HFFc6 (cell line): Measurements from ENCODE around the gene YPEL1. TPM values are rescaled to one million over a fixed set of nuclear protein-coding genes. Genes with fewer than 3 reads are reported as not detected.
A peak's percentile ranks its signal among the peaks of the same experiment; 100 is the strongest.
"Not testable (repeated sequence)": the region's sequence is repeated elsewhere in the genome, so short reads cannot be mapped to it uniquely, and the experiment has no call there.

Experiments used
- DNase-seq: peaks from one replicate; pipeline ENCODE4 v3.0.0-alpha.2; 2018
- H3K27ac Mint-ChIP-seq: 2 replicates; pipeline ENCODE4 v1.8.0; 2020; ENCODE audit warnings: mild to moderate bottlenecking, mixed read lengths
- H3K27me3 Mint-ChIP-seq: 2 replicates; pipeline ENCODE4 v1.8.0; 2021; ENCODE audit warnings: mild to moderate bottlenecking, moderate library complexity, mixed read lengths; ENCODE audit not compliant: insufficient read depth
- H3K36me3 Mint-ChIP-seq: 2 replicates; pipeline ENCODE4 v1.8.0; 2021; ENCODE audit warnings: low read depth, mixed read lengths
- H3K4me1 Mint-ChIP-seq: 2 replicates; pipeline ENCODE4 v1.8.0; 2020; ENCODE audit warnings: low read depth, mixed read lengths
- H3K4me3 Mint-ChIP-seq: 2 replicates; pipeline ENCODE4 v1.8.0; 2020; ENCODE audit warnings: mild to moderate bottlenecking, moderate library complexity, mixed read lengths
- H3K9me3 Mint-ChIP-seq: 2 replicates; pipeline ENCODE4 v1.8.0; 2020; ENCODE audit warnings: mild to moderate bottlenecking, mixed read lengths
- total RNA-seq, 6 experiments: library from RNA; stranded (reverse); fragmentation: NEBNext Ultra II Directional; extraction: Animal tissue kit (Norgen Biotek cat#: 25700); gene quantifications; 2 replicates in 1 of 6; 3 replicates in 5 of 6; pipeline ENCODE4 v1.2.3, GENCODE V29; 2021
- TF ChIP-seq, protein P1 (sequence below): fragments of 200-600 bp; sonication (generic); IDR thresholded peaks from 2 replicates; pipeline ENCODE4 v1.5.0; 2021; ENCODE audit warnings: antibody characterized with exemption, mild to moderate bottlenecking

YPEL1 gene
- total RNA-seq, 6 experiments from 2014 or later, result 0.17 to 0.38 (median 0.20) TPM; not detected in 1

DNA sequence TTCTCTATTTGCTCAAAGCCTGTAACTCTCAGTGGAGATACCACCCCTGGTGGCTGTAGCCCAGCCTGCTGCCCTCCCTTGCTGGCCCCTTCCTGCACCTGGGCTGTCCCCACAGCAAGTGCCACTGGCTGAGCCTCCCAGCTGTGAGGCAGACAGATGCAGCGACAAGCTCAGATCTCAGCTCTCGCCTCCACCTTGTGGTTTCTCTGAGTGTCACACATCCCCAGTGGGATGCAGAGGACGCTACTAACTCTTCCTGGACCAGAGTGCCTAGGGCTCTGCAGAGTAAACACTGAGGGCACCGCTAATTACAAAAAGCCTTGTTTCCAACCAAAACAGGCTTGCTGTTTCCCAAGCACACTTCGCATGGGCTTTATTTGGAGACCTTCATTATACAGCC, 8.9 kb downstream of the YPEL1 start:
- Mint-ChIP-seq H3K4me3 (no peak overlapping the region), H3K36me3 (no peaks in the 10 kb centered on the region), H3K4me1 (no peaks in the 10 kb centered on the region), H3K9me3 (no peaks in the 10 kb centered on the region), H3K27me3 (peaks cover 19% of the 10 kb centered on the region), H3K27ac (no peak overlapping the region)
- TF ChIP-seq, protein P1, sequence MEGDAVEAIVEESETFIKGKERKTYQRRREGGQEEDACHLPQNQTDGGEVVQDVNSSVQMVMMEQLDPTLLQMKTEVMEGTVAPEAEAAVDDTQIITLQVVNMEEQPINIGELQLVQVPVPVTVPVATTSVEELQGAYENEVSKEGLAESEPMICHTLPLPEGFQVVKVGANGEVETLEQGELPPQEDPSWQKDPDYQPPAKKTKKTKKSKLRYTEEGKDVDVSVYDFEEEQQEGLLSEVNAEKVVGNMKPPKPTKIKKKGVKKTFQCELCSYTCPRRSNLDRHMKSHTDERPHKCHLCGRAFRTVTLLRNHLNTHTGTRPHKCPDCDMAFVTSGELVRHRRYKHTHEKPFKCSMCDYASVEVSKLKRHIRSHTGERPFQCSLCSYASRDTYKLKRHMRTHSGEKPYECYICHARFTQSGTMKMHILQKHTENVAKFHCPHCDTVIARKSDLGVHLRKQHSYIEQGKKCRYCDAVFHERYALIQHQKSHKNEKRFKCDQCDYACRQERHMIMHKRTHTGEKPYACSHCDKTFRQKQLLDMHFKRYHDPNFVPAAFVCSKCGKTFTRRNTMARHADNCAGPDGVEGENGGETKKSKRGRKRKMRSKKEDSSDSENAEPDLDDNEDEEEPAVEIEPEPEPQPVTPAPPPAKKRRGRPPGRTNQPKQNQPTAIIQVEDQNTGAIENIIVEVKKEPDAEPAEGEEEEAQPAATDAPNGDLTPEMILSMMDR, result peak; percentile 62
- no peak for DNase-seq

DNA sequence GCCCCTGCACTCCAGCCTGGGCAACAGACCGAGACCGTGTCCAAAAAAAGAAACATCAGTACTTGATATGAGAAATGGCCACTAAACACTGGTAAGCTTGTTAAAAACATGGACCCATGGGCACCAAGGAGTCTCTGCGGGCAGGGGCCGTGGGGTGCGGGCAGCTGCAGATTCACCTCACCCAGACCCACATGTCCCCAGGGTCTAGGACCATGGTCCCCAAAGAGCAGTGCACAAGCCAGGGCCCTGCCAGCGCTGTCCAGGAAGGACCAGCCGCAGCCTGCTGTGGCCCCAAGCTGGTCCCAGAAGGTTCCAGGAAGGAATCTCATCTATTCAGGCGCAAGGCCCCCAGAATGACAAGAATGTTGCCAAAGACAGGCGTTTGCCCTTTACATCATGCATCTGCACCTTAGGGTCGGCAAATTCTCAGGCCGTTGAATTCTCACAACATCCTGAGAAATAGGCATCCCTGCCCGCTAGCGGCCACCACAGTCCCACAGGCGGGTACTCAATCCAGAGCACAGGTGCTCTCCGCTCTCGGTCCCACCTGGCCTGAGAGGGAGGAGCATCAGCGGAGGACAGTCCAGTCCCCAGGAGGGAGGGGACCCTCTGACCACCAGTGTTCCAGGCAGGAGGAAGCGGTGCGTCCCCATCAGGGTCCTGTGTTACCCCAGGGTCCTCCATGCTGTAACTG, 9.5 kb downstream of the YPEL1 start:
- Mint-ChIP-seq H3K4me3 (no peak overlapping the region), H3K27me3 (peaks cover 15% of the 10 kb centered on the region), H3K36me3 (no peaks in the 10 kb centered on the region), H3K27ac (no peak overlapping the region), H3K4me1 (no peaks in the 10 kb centered on the region), H3K9me3 (no peaks in the 10 kb centered on the region)
- TF ChIP-seq, protein P1, result no peak
- no peak for DNase-seq

DNA sequence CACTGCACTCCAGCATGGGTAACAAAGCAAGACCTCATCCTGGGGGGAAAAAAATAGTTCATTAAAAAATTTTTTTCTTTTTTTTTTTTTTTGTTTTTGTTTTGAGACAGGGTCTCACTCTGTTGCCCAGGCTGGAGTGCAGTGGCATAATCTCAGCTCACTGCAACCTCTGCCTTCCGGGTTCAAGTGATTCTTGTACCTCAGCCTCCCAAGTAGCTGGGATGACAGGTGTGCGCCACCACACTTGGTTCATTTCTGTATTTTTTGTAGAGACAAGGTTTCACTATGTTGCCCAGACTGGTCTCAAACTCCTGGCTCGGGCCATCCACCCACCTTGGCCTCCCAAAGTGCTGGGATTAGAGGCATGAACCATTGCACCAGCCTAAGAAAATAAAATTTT, 11.1 kb downstream of the YPEL1 start:
- peaks cover 15% of the 10 kb centered on the region for H3K27me3 Mint-ChIP-seq
- not testable (repeated sequence) for H3K4me3 Mint-ChIP-seq, H3K36me3 Mint-ChIP-seq, H3K9me3 Mint-ChIP-seq, H3K27ac Mint-ChIP-seq, H3K4me1 Mint-ChIP-seq, DNase-seq

DNA sequence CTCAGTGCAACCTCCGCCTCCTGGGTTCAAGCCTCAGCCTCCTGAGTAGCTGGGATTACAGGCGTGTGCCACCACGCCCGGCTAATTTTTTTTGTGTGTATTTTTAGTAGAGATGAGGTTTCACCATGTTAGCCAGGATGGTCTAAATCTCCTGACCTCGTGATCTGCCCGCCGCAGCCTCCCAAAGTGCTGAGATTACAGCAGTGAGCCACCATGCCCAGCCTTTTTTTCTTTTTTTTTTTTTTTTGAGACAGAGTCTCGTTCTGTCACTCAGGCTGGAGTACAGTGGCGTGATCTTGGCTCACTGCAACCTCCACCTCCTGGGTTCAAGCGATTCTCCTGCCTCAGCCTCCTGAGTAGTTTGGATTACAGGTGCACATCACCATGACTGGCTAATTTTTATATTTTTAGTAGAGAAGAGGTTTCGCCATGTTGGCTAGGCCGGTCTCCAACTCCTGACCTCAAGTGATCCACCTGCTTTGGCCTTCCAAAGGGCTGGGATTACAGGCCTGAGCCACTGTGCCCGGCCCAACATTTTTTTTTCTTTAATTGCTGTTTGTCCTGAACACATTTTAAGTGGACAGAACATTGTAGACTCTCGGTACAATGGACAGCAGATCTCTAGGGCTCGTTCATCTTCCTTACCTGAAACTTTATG, 14.3 kb downstream of the YPEL1 start:
- not testable (repeated sequence) for H3K36me3 Mint-ChIP-seq, DNase-seq, H3K4me1 Mint-ChIP-seq, H3K9me3 Mint-ChIP-seq, H3K27ac Mint-ChIP-seq, H3K4me3 Mint-ChIP-seq
- peaks cover 11% of the 10 kb centered on the region for H3K27me3 Mint-ChIP-seq

DNA sequence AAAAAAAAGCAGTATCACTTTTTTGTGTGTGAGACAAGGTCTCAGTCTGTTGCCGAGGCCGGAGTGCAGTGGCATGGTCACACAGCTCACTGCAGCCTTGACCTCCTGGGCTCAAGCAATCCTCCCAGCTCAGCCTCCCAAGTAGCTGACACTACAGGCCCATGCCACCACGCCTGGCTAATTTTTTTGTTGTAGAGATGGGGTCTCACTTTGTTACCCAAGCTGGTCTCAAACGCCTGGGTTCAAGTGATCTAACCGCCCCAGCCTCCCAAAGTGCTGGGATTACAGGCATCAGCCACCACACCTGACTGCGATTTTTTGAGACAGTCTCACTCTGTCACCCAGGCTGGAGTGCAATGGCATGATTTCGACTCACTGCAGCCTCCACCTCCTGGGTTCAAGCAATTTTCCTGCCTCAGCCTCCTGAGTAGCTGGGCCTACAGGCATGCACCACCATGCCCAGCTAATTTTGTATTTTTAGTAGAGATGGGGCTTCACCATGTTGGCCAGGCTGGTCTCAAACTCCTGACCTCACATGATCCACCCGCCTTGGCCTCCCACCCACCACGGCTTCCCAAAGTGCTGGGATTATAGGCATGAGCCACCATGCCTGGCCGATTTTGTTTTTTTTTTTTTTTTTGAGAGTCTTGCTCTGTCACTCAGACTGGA, 15.3 kb downstream of the YPEL1 start:
- H3K27me3 Mint-ChIP-seq, result peaks cover 11% of the 10 kb centered on the region
- not testable (repeated sequence) for H3K27ac Mint-ChIP-seq, H3K36me3 Mint-ChIP-seq, H3K9me3 Mint-ChIP-seq, H3K4me3 Mint-ChIP-seq, DNase-seq, H3K4me1 Mint-ChIP-seq

DNA sequence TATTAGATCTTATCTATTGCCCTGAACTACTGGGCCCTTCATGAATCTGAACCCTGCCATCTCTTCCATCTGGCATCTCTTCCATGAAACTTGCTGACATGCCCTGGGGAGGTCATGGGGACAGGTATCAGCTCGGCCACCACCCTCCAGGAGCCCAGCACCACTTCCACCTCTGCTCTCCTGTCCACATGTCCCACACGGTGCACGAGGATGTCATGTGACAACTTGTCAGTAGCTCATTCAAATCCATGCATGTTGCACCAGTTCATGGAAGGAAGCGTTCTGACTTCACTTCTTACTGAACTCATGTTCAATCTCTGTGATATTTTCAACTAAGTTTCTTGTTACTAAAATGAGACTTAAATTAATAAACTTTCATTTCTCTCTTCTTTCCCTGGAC, 16.6 kb downstream of the YPEL1 start:
- Mint-ChIP-seq H3K27me3 (peaks cover 11% of the 10 kb centered on the region), H3K27ac (no peak overlapping the region), H3K4me3 (no peak overlapping the region), H3K4me1 (peaks cover 16% of the 10 kb centered on the region), H3K9me3 (no peaks in the 10 kb centered on the region), H3K36me3 (no peaks in the 10 kb centered on the region)
- DNase-seq, result no peak
- TF ChIP-seq, protein P1, result no peak

DNA sequence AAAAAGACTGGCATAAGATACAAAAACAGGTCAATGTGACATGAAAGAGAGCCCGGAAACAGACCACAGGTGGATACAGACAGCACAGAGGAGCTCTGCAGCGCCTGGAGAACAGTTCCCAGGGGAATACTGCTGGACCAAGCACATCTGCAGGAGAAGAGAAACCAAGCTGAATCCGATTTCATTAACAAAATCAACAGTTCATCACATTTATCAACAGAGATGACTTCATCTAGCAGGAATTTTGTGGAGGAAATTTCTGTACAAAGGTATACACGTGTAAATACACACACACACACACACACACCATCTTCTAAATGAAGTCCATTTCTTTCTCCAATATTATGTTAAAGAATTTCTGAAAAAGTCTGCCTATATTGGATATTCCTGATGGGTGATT, 17.1 kb downstream of the YPEL1 start:
- Mint-ChIP-seq H3K4me3 (no peak overlapping the region), H3K27me3 (peaks cover 8% of the 10 kb centered on the region), H3K9me3 (no peaks in the 10 kb centered on the region), H3K4me1 (peaks cover 21% of the 10 kb centered on the region), H3K27ac (no peak overlapping the region), H3K36me3 (no peaks in the 10 kb centered on the region)
- TF ChIP-seq, protein P1, result no peak
- no peak for DNase-seq

DNA sequence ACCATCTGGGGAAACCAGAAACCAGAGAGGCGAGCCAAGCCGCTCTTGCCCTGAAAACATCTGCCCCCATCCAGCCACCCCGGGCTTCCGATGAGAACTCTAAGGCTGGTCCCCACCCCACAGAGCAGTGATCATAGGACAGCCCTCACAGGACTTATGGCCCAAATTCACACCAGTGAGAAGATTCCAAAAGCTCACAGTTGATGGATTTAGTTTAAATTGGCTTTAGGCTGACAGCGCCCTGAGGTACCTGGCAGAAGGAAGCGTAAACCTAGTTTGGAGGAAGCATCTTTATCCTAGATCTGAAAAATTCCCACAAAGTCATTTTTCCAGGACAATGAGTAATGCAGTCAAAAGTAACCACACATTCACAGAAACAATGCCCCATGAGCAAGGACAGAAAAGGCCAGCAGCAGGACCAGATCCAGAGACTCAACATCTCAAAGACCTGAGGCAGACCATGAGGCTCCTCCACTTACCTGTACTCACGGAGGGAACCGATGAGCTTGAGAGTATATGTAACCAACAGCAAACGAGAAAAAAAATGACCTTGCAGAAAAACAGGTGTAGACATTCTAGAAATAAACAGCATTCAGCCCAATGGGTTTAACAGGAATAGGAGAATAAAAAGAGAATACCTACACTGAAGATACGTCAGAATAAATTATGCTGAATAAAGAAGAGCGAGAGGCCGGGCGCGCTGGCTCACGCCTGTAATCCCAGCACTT, 19.0 kb downstream of the YPEL1 start:
- not testable (repeated sequence) for H3K9me3 Mint-ChIP-seq, H3K4me3 Mint-ChIP-seq, H3K27me3 Mint-ChIP-seq, H3K27ac Mint-ChIP-seq, DNase-seq, H3K36me3 Mint-ChIP-seq
- peaks cover 29% of the 10 kb centered on the region for H3K4me1 Mint-ChIP-seq
